PC-3 (cell line): ENCODE data around the gene EMID1.

ENCODE experiments used
- CTCF ChIP-seq: fragments of 300-600 bp; sonication (generic); conservative IDR thresholded peaks from 2 replicates; pipeline ENCODE4 v1.5.1; 2017; ENCODE audit warnings: antibody characterized with exemption, low read depth, mild to moderate bottlenecking, low read length
- EZH2 ChIP-seq: fragments of 300-600 bp; sonication (generic); IDR thresholded peaks from one replicate; pipeline ENCODE4 v1.6.1; 2017; ENCODE audit warnings: antibody characterized with exemption, mild to moderate bottlenecking, low read length; ENCODE audit not compliant: unreplicated experiment

GRCh38 chr22:29217827-29218757 lies 12.4 kb downstream of the EMID1 start:
- TF ChIP-seq CTCF (no peak), EZH2 (no peak)
